ENCODE results near the gene LSP1. TPM values are rescaled to one million over a fixed set of nuclear protein-coding genes. Genes with fewer than 3 reads are reported as not detected.

LSP1 gene
- total and polyA plus RNA-seq, 2 of the 8 experiments (the other 6 are each of a cell fraction or from before 2014, with no cell fraction given), result 0.03 TPM; not detected in 1

GRCh38 chr11:1929621-1930461 lies 77.0 kb downstream of the LSP1 start:
- H3K27me3 ChIP-seq (replicated peaks in 1 of 4; ENCODE audit: control insufficient read depth in 3 of 4, extremely low read depth in 1 of 4, insufficient read depth in 3 of 4, low read length in 3 of 4), result no peaks in the 10 kb centered on the region
- H2AK5ac ChIP-seq (ENCODE audit: low read depth, low read length), result no peak overlapping the region
- no peak overlapping the region for H2BK20ac ChIP-seq (ENCODE audit: low read length)
- no peaks in the 10 kb centered on the region for H4K20me1 ChIP-seq (replicated peaks in 1 of 2; ENCODE audit: control insufficient read depth in 1 of 2, insufficient read depth in 2 of 2, low read length in 2 of 2)
- 88% methylated on average over 23 of the region's 25 CpGs; no CpG with 5 or more reads in 1 of the 2 experiments for WGBS, 2 experiments (ENCODE audit: extremely low coverage in 1 of 2, insufficient coverage in 1 of 2, insufficient read length in 1 of 2, insufficient replicate concordance in 2 of 2, low coverage in 1 of 2, low lambda C conversion rate in 2 of 2, missing lambda C conversion rate in 1 of 2)
- no peak overlapping the region for H2AFZ ChIP-seq (ENCODE audit: low read length)
- no peak overlapping the region for H2BK120ac ChIP-seq (replicated peaks; ENCODE audit: low read depth, low read length)
- ChIA-PET CTCF (ENCODE audit: partially characterized antibody) (interaction anchor here (0.6 to 2.9 kb wide), 7 partner anchors 10 to 222 kb away, joined by 3 to 11 read pairs (median 4); partner anchors contain the start of gene TNNT3), POLR2A (ENCODE audit: partially characterized antibody) (interaction anchor here (0.6 kb wide), 1 partner anchor 575 kb away, joined by 3 read pairs; no protein-coding TSS in a partner anchor)
- no peak overlapping the region for H3K4me3 ChIP-seq (ENCODE audit: extremely low read depth in 1 of 4, insufficient read depth in 2 of 4, low read depth in 3 of 4, low read length in 4 of 4)
- no peak overlapping the region for H2BK12ac ChIP-seq (ENCODE audit: low read depth, low read length)
- no peak overlapping the region for H3K18ac ChIP-seq (ENCODE audit: extremely low read depth, low read length)
- no peak overlapping the region for H3K56ac ChIP-seq (replicated peaks; ENCODE audit: insufficient read length, low read depth, low read length)
- DNase-seq (ENCODE audit: low read depth in 1 of 2, low spot score in 2 of 2) (no peak), FAIRE-seq (no peak)
- H3K79me2 ChIP-seq (ENCODE audit: control insufficient read depth in 1 of 2, insufficient read depth in 2 of 2, low read length in 2 of 2), result no peaks in the 10 kb centered on the region
- H3K23ac ChIP-seq (ENCODE audit: insufficient read length), result no peak overlapping the region
- H3K4ac ChIP-seq (replicated peaks; ENCODE audit: insufficient read length, low read depth, low read length), result no peak overlapping the region
- H4K91ac ChIP-seq (replicated peaks; ENCODE audit: insufficient read length, low read length), result no peak overlapping the region
- H4K5ac ChIP-seq (ENCODE audit: insufficient read length, low read depth, low read length), result no peak overlapping the region
- H3K4me2 ChIP-seq (ENCODE audit: insufficient read depth in 1 of 2, low read depth in 2 of 2, low read length in 2 of 2), result no peak overlapping the region
- H3K36me3 ChIP-seq (ENCODE audit: control insufficient read depth in 2 of 4, insufficient read depth in 4 of 4, low read length in 3 of 4), result no peaks in the 10 kb centered on the region
- H3K23me2 ChIP-seq (ENCODE audit: low read depth, low read length), result peaks cover 4% of the 10 kb centered on the region; the same call in 1 of the 2 replicates
- H3K9me3 ChIP-seq (ENCODE audit: insufficient read depth in 2 of 2, low read depth in 1 of 2, low read length in 1 of 2), result no peaks in the 10 kb centered on the region
- no peak overlapping the region for H3K9ac ChIP-seq (replicated peaks in 1 of 4; ENCODE audit: extremely low read depth in 1 of 4, low read depth in 3 of 4, low read length in 3 of 4)
- H4K8ac ChIP-seq (ENCODE audit: extremely low read depth, insufficient read depth, low read length), result peak overlapping the region; percentile 51
- H3K27ac ChIP-seq (ENCODE audit: low read depth, low read length), result no peak overlapping the region
- TF ChIP-seq HDAC2 (IDR thresholded peaks at IDR 0.05; ENCODE audit: borderline replicate concordance in 1 of 2, low read depth in 2 of 2, low read length in 2 of 2), result no peak
- no peak for TF ChIP-seq GTF2F1 (IDR thresholded peaks at IDR 0.05; ENCODE audit: borderline replicate concordance, low read depth, low read length)
- no peak for TF ChIP-seq SP2 (IDR thresholded peaks at IDR 0.05; ENCODE audit: low read length)
- no peak for TF ChIP-seq POU5F1 (IDR thresholded peaks at IDR 0.05; ENCODE audit: low read depth, low read length)
- no peak for TF ChIP-seq SIRT6 (IDR thresholded peaks at IDR 0.05; ENCODE audit: low read length)
- H3K4me1 ChIP-seq (replicated peaks in 1 of 4; ENCODE audit: control insufficient read depth in 3 of 4, insufficient read depth in 4 of 4, low read length in 3 of 4), result peaks cover 0 to 3% (median 0%) of the 10 kb centered on the region in 4 experiments; a peak in 3 of 7 replicates
- H2BK5ac ChIP-seq (ENCODE audit: low read depth, low read length), result no peak overlapping the region
- H3K14ac ChIP-seq (ENCODE audit: insufficient read length), result no peak overlapping the region
- H3K79me1 ChIP-seq (ENCODE audit: low read depth, low read length), result no peaks in the 10 kb centered on the region
- no peak overlapping the region for H2BK15ac ChIP-seq (ENCODE audit: low read length)

All from H1 (cell line).